ENCODE data around the gene SLC16A3.

- TF ChIP-seq GATA2 (IDR thresholded peaks at IDR 0.05; ENCODE audit: low read depth, low read length) (no peak), GATA3 (IDR thresholded peaks at IDR 0.05; ENCODE audit: low read depth, low read length) (no peak)
Observed at GRCh38 chr17:82244413-82245133, 15.7 kb downstream of the SLC16A3 start.

All from SH-SY5Y (cell line).